ENCODE results near the gene EFR3B.

GRCh38 chr2:25091265-25091664, 49.4 kb downstream of the EFR3B start:
- TF ChIP-seq CTCF (IDR thresholded peaks at IDR 0.05) (no peak), ZFX (IDR thresholded peaks at IDR 0.05; ENCODE audit: borderline replicate concordance) (no peak)

Data from 22Rv1 (cell line).